SU-DHL-6 (cell line): ENCODE measurements around the gene RESP18.

Experiments used
- H2AFZ ChIP-seq: fragments of 200-600 bp; sonication (generic); 2 replicates; pipeline ENCODE4 v1.6.1; 2014; ENCODE audit warnings: low read depth, mild to moderate bottlenecking, moderate library complexity, mixed read lengths, antibody characterized with exemption, low read length; ENCODE audit not compliant: severe bottlenecking
- H3F3A ChIP-seq: fragments of 200-600 bp; shearing (Covaris generic); 2 replicates; pipeline ENCODE4 v1.6.0; 2016; ENCODE audit warnings: antibody characterized with exemption, mild to moderate bottlenecking; ENCODE audit not compliant: insufficient read depth
- H3K27ac ChIP-seq: fragments of 200-600 bp; sonication (generic); 2 replicates; pipeline ENCODE4 v1.5.1; 2016; ENCODE audit warnings: low read depth, mild to moderate bottlenecking, low read length, moderate library complexity, mixed read lengths
- H3K27me3 ChIP-seq: fragments of 200-600 bp; sonication (generic), shearing (Covaris generic); 2 replicates; pipeline ENCODE4 v1.6.0; 2014; ENCODE audit warnings: mild to moderate bottlenecking, low read length
- H3K36me3 ChIP-seq: fragments of 200-600 bp; sonication (generic); 2 replicates; pipeline ENCODE4 v1.6.1; 2014; ENCODE audit warnings: mild to moderate bottlenecking, low read length, mixed read lengths
- H3K4me2 ChIP-seq: fragments of 300-600, 200-600 bp; shearing (Covaris generic), sonication (generic); 2 replicates; pipeline ENCODE4 v1.6.0; 2014; ENCODE audit warnings: low read length, low read depth, mild to moderate bottlenecking; ENCODE audit not compliant: poor library complexity, severe bottlenecking
- H3K4me3 ChIP-seq: fragments of 200-600 bp; sonication (generic); 2 replicates; pipeline ENCODE4 v1.5.1; 2014; ENCODE audit warnings: antibody characterized with exemption, low read length, mild to moderate bottlenecking, mixed read lengths; ENCODE audit not compliant: insufficient read depth, poor library complexity, severe bottlenecking
- H3K79me2 ChIP-seq: fragments of 200-600 bp; sonication (generic); 2 replicates; pipeline ENCODE4 v1.6.1; 2014; ENCODE audit warnings: mild to moderate bottlenecking, low read length, moderate library complexity; ENCODE audit not compliant: insufficient read depth
- H3K9ac ChIP-seq: fragments of 200-600 bp; sonication (generic); 2 replicates; pipeline ENCODE4 v1.7.0; 2014; ENCODE audit warnings: mild to moderate bottlenecking, low read length
- H3K9me2 ChIP-seq: fragments of 200-600 bp; sonication (generic); replicated peaks from 2 replicates; pipeline ENCODE4 v1.6.1; 2014; ENCODE audit warnings: low read length; ENCODE audit not compliant: insufficient read depth
- H3K9me3 ChIP-seq: fragments of 200-600 bp; sonication (generic); 2 replicates; pipeline ENCODE4 v1.6.1; 2014; ENCODE audit warnings: low read length, mixed read lengths; ENCODE audit not compliant: insufficient read depth
- H4K20me1 ChIP-seq: fragments of 200-600 bp; sonication (generic); 2 replicates; pipeline ENCODE4 v1.6.1; 2014; ENCODE audit warnings: low read depth, mild to moderate bottlenecking, antibody characterized with exemption, low read length, moderate library complexity, mixed read lengths
- EZH2phosphoT487 ChIP-seq: fragments of 200-600 bp; sonication (generic), shearing (Covaris generic); conservative IDR thresholded peaks from 2 replicates; pipeline ENCODE4 v1.6.1; 2018; ENCODE audit warnings: mild to moderate bottlenecking, antibody characterized with exemption, low read length, moderate library complexity, mixed read lengths
- TF ChIP-seq, protein P1 (sequence below): fragments of 200-600 bp; sonication (generic); IDR thresholded peaks from one replicate; pipeline ENCODE4 v1.5.1; 2017; ENCODE audit warnings: antibody characterized with exemption, mild to moderate bottlenecking, low read length, moderate library complexity; ENCODE audit not compliant: insufficient read depth, poor library complexity, severe bottlenecking

The RESP18 gene

DNA sequence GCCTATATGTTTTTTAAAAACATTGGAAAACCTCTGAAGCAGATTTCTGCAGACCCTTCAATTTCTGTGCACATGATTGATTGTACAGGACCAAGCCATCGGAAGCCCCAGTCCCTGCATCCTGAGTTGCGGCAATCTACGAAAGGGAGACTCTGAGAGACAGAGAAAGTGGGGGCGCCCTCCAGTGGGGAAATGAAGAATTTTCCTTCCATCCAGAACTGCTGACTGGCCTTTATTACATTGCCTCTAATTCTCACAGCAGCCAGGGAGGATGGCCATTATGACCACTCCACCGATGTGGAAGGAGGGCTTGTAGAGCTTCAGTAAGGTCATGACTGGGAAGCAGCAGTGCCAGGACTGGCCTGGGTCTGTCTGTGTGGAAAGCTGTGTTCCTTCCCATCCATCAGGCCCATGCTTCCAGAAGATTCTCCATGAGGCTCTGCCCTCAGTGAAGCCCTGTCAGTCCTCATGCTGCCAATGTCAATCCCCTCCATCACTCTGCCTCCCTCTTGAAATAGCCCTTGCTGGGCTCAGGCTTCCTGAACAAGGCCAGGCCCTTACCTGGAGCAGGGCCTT, 20.0 kb upstream of the RESP18 start:
- Histone ChIP-seq H3K4me3 (no peak overlapping the region), H3K79me2 (no peaks in the 10 kb centered on the region), H3K9me2 (no peaks in the 10 kb centered on the region), H3K27me3 (no peaks in the 10 kb centered on the region), H3K27ac (no peak overlapping the region), H3K4me2 (no peak overlapping the region), H3K9ac (no peak overlapping the region), H4K20me1 (no peaks in the 10 kb centered on the region), H3F3A (no peaks in the 10 kb centered on the region), H3K9me3 (no peaks in the 10 kb centered on the region), H2AFZ (no peak overlapping the region), H3K36me3 (no peaks in the 10 kb centered on the region)
- TF ChIP-seq, protein P1, sequence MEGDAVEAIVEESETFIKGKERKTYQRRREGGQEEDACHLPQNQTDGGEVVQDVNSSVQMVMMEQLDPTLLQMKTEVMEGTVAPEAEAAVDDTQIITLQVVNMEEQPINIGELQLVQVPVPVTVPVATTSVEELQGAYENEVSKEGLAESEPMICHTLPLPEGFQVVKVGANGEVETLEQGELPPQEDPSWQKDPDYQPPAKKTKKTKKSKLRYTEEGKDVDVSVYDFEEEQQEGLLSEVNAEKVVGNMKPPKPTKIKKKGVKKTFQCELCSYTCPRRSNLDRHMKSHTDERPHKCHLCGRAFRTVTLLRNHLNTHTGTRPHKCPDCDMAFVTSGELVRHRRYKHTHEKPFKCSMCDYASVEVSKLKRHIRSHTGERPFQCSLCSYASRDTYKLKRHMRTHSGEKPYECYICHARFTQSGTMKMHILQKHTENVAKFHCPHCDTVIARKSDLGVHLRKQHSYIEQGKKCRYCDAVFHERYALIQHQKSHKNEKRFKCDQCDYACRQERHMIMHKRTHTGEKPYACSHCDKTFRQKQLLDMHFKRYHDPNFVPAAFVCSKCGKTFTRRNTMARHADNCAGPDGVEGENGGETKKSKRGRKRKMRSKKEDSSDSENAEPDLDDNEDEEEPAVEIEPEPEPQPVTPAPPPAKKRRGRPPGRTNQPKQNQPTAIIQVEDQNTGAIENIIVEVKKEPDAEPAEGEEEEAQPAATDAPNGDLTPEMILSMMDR: peak; percentile 63
- TF ChIP-seq EZH2phosphoT487: no peak

DNA sequence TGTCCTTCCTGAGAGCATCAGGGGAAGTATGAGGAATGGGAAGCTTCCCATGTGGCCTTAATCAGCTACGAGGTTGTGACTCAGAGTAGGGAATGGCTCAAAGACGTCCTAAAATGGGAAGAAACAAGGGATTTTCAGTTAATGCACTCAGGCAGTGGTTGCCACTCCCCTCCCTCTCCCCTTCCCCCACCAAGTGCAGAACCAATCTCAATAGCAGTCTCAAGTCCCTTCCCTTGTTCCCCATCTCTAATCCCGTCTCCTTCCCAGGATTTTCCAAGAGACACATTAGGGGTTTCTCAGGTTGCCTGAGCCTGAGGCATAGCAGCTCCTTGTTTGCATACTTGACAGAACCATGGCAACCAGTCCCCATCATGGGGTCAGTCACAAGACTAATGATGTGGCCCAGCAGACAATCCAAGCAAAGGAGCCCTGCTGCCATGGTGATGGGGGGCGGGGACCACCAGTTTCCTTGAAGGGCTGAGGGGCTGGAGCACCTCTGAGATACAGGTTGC, 18.2 kb upstream of the RESP18 start:
- Histone ChIP-seq H3K27me3 (no peaks in the 10 kb centered on the region), H3K4me3 (no peak overlapping the region), H3K9me3 (no peaks in the 10 kb centered on the region), H3K4me2 (no peak overlapping the region), H3F3A (no peaks in the 10 kb centered on the region), H4K20me1 (no peaks in the 10 kb centered on the region), H3K9me2 (no peaks in the 10 kb centered on the region), H2AFZ (no peak overlapping the region), H3K9ac (no peak overlapping the region), H3K79me2 (no peaks in the 10 kb centered on the region), H3K36me3 (no peaks in the 10 kb centered on the region), H3K27ac (no peak overlapping the region)
- no peak for TF ChIP-seq EZH2phosphoT487
- TF ChIP-seq, protein P1: no peak

DNA sequence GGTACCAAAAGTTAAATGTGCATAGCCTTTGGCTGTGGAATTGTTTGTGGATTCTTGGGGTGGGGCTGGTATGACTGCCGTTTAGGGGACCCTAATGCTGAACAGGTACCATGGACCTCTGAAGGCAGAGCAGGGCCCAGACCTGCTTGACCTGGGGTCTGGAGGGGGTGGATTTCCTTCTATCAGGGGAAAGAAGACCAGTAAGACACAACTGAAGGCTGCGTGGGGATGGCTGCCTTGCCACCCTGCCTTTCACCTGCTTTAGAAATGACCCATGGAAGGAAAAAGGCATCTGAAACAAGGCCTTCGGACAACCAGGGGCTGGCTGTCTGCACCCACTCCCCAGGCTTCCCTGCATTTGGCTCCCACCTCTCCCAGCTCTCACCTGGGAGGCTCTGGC, 17.7 kb upstream of the RESP18 start:
- TF ChIP-seq, protein P1: no peak
- no peak for TF ChIP-seq EZH2phosphoT487
- no peaks in the 10 kb centered on the region for H3K27me3 ChIP-seq
- H3K4me3 ChIP-seq: no peak overlapping the region

More for the DNA sequence above, 17.7 kb upstream of the RESP18 start:
- Histone ChIP-seq H3K9me3 (no peaks in the 10 kb centered on the region), H3F3A (no peaks in the 10 kb centered on the region), H3K27ac (no peak overlapping the region), H4K20me1 (no peaks in the 10 kb centered on the region), H3K9ac (no peak overlapping the region), H3K4me2 (no peak overlapping the region), H3K9me2 (no peaks in the 10 kb centered on the region), H3K36me3 (no peaks in the 10 kb centered on the region), H3K79me2 (no peaks in the 10 kb centered on the region), H2AFZ (no peak overlapping the region)
